SK-N-SH treated with all-trans-retinoic acid at 6 μM for 48 hours (cell line): ENCODE measurements around the gene SPATA6L.

ENCODE experiments used
- ATAC-seq: fragments of 200-7000 bp; cut with Tn5 transposase; 3 replicates; pipeline ENCODE4 v1.9.1; 2020; ENCODE audit warnings: mild to moderate bottlenecking, moderate library complexity
- ARNTL ChIP-seq: fragments of 450-650 bp; formaldehyde crosslinking; IDR thresholded peaks from 2 replicates; pipeline ENCODE4 v1.5.0; 2020; ENCODE audit warnings: low read depth, mild to moderate bottlenecking, moderate library complexity, borderline replicate concordance
- CREB5 ChIP-seq: fragments of 250-450 bp; sonication (Bioruptor Pico); IDR thresholded peaks from 2 replicates; pipeline ENCODE4 v1.5.1; 2020; ENCODE audit warnings: low read depth, mild to moderate bottlenecking, moderate library complexity
- CSDC2 ChIP-seq: fragments of 250-450 bp; sonication (Bioruptor Pico); IDR thresholded peaks from 2 replicates; pipeline ENCODE4 v1.5.0; 2020; ENCODE audit warnings: mild to moderate bottlenecking, moderate library complexity
- CSRNP3 ChIP-seq: fragments of 250-450 bp; sonication (Bioruptor Pico); IDR thresholded peaks from 2 replicates; pipeline ENCODE4 v1.5.1; 2021; ENCODE audit warnings: mild to moderate bottlenecking, moderate library complexity
- ESRRG ChIP-seq: fragments of 250-450 bp; sonication (Bioruptor Pico); IDR thresholded peaks from 2 replicates; pipeline ENCODE4 v1.6.1; 2021; ENCODE audit warnings: mild to moderate bottlenecking
- GLIS3 ChIP-seq: fragments of 250-450 bp; sonication (Bioruptor Pico); IDR thresholded peaks from 2 replicates; pipeline ENCODE4 v1.5.0; 2020; ENCODE audit warnings: mild to moderate bottlenecking, moderate library complexity
- OSR1 ChIP-seq: fragments of 250-450 bp; sonication (Bioruptor Pico); IDR thresholded peaks from 2 replicates; pipeline ENCODE4 v1.8.0; 2022; ENCODE audit warnings: moderate library complexity, mild to moderate bottlenecking, inconsistent platforms
- PPARA ChIP-seq: fragments of 250-450 bp; sonication (Bioruptor Pico); IDR thresholded peaks from 2 replicates; pipeline ENCODE4 v1.5.0; 2020; ENCODE audit warnings: mild to moderate bottlenecking, borderline replicate concordance
- SNAI2 ChIP-seq: fragments of 250-450 bp; sonication (Bioruptor Pico); IDR thresholded peaks from 2 replicates; pipeline ENCODE4 v1.5.0; 2020; ENCODE audit warnings: mild to moderate bottlenecking, moderate library complexity
- TCF4 ChIP-seq: fragments of 250-450 bp; sonication (Bioruptor Pico); IDR thresholded peaks from 2 replicates; pipeline ENCODE4 v1.8.0; 2021; ENCODE audit warnings: mild to moderate bottlenecking, moderate library complexity, borderline replicate concordance
- TOX ChIP-seq: fragments of 250-450 bp; sonication (Bioruptor Pico); IDR thresholded peaks from 2 replicates; pipeline ENCODE4 v1.8.0; 2021; ENCODE audit warnings: mild to moderate bottlenecking, moderate library complexity, borderline replicate concordance
- ZC3H10 ChIP-seq: fragments of 250-450 bp; sonication (Bioruptor Pico); IDR thresholded peaks from 2 replicates; pipeline ENCODE4 v1.5.1; 2021; ENCODE audit warnings: mild to moderate bottlenecking, moderate library complexity
- ZFP30 ChIP-seq: fragments of 450-650 bp; formaldehyde crosslinking; IDR thresholded peaks from 2 replicates; pipeline ENCODE4 v1.5.0; 2022; ENCODE audit warnings: mild to moderate bottlenecking, moderate library complexity
- ZNF565 ChIP-seq: fragments of 450-650 bp; formaldehyde crosslinking; conservative IDR thresholded peaks from 2 replicates; pipeline ENCODE4 v1.5.0; 2020; ENCODE audit warnings: low read depth, mild to moderate bottlenecking, moderate library complexity
- ZNF70 ChIP-seq: fragments of 450-650 bp; formaldehyde crosslinking; IDR thresholded peaks from 2 replicates; pipeline ENCODE4 v1.5.0; 2020; ENCODE audit warnings: mild to moderate bottlenecking, moderate library complexity
- ZNF8 ChIP-seq: fragments of 450-650 bp; formaldehyde crosslinking; IDR thresholded peaks from 2 replicates; pipeline ENCODE4 v1.5.0; 2020; ENCODE audit warnings: mild to moderate bottlenecking, moderate library complexity
- TF ChIP-seq, protein P1 (sequence below): fragments of 250-450 bp; sonication (Bioruptor Pico); IDR thresholded peaks from 2 replicates; pipeline ENCODE4 v1.8.0; 2020; ENCODE audit warnings: mild to moderate bottlenecking, moderate library complexity, borderline replicate concordance
- TF ChIP-seq, protein P2 (sequence below): fragments of 250-450 bp; sonication (Bioruptor Pico); IDR thresholded peaks from 2 replicates; pipeline ENCODE4 v1.5.0; 2020; ENCODE audit warnings: mild to moderate bottlenecking, moderate library complexity

The SPATA6L gene

DNA sequence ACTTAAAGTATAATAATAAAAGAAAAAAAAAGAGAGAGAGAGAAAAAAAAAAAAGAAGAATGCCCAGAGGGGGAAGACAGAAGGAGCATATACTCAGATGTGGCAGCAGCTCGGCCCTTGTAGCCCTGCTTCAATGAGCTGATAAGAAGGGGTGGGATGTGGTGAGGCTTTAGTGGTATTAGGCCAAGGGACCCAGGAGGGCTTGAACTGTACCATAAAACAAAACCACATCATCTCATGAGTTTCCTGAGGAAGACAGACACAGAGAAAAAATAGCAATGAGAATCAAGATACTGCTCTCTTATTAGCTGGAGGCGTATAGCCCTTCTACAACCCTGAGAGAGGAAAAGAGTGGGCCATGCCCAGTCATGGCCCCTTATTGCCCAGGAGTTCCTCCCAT lies 103.2 kb downstream of the SPATA6L start:
- ATAC-seq = no peak
- TF ChIP-seq TOX (CRISPR knock-in tag) (no peak), CREB5 (CRISPR knock-in tag) (no peak), PPARA (CRISPR knock-in tag) (no peak), ZNF70 (CRISPR knock-in tag) (no peak), GLIS3 (CRISPR knock-in tag) (no peak), ZNF8 (CRISPR knock-in tag) (no peak)

- ATAC-seq = no peak
- TF ChIP-seq, protein P1, sequence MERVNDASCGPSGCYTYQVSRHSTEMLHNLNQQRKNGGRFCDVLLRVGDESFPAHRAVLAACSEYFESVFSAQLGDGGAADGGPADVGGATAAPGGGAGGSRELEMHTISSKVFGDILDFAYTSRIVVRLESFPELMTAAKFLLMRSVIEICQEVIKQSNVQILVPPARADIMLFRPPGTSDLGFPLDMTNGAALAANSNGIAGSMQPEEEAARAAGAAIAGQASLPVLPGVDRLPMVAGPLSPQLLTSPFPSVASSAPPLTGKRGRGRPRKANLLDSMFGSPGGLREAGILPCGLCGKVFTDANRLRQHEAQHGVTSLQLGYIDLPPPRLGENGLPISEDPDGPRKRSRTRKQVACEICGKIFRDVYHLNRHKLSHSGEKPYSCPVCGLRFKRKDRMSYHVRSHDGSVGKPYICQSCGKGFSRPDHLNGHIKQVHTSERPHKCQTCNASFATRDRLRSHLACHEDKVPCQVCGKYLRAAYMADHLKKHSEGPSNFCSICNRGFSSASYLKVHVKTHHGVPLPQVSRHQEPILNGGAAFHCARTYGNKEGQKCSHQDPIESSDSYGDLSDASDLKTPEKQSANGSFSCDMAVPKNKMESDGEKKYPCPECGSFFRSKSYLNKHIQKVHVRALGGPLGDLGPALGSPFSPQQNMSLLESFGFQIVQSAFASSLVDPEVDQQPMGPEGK (CRISPR knock-in tag) = no peak
- TF ChIP-seq, all 23 proteins: peak for 0
Observed at GRCh38 chr9:4559261-4560182, 106.8 kb downstream of the SPATA6L start.

- TF ChIP-seq ZFP30 (CRISPR knock-in tag) = no peak
- no peak for TF ChIP-seq ESRRG
- no peak for TF ChIP-seq PPARA (CRISPR knock-in tag)
- no peak for TF ChIP-seq OSR1 (CRISPR knock-in tag)
- TF ChIP-seq, protein P2, sequence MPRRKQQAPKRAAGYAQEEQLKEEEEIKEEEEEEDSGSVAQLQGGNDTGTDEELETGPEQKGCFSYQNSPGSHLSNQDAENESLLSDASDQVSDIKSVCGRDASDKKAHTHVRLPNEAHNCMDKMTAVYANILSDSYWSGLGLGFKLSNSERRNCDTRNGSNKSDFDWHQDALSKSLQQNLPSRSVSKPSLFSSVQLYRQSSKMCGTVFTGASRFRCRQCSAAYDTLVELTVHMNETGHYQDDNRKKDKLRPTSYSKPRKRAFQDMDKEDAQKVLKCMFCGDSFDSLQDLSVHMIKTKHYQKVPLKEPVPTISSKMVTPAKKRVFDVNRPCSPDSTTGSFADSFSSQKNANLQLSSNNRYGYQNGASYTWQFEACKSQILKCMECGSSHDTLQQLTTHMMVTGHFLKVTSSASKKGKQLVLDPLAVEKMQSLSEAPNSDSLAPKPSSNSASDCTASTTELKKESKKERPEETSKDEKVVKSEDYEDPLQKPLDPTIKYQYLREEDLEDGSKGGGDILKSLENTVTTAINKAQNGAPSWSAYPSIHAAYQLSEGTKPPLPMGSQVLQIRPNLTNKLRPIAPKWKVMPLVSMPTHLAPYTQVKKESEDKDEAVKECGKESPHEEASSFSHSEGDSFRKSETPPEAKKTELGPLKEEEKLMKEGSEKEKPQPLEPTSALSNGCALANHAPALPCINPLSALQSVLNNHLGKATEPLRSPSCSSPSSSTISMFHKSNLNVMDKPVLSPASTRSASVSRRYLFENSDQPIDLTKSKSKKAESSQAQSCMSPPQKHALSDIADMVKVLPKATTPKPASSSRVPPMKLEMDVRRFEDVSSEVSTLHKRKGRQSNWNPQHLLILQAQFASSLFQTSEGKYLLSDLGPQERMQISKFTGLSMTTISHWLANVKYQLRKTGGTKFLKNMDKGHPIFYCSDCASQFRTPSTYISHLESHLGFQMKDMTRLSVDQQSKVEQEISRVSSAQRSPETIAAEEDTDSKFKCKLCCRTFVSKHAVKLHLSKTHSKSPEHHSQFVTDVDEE (CRISPR knock-in tag) = no peak
- TF ChIP-seq ZNF565 = no peak
- TF ChIP-seq TCF4 (CRISPR knock-in tag) = no peak
- no peak for TF ChIP-seq GLIS3 (CRISPR knock-in tag)
- TF ChIP-seq ARNTL = no peak
- no peak for TF ChIP-seq SNAI2 (CRISPR knock-in tag)
- TF ChIP-seq, protein P1 (CRISPR knock-in tag) = no peak
- TF ChIP-seq ZNF8 (CRISPR knock-in tag) = no peak
- TF ChIP-seq CSDC2 (CRISPR knock-in tag) = no peak
- TF ChIP-seq ZNF70 (CRISPR knock-in tag) = no peak
- TF ChIP-seq ZC3H10 = no peak
- no peak for TF ChIP-seq CREB5 (CRISPR knock-in tag)
- ATAC-seq = no peak
Observed at GRCh38 chr9:4558371-4558998, 107.8 kb downstream of the SPATA6L start.

- ATAC-seq = no peak
- TF ChIP-seq OSR1 (CRISPR knock-in tag) (no peak), ZNF8 (CRISPR knock-in tag) (no peak), ZNF565 (no peak), ZFP30 (CRISPR knock-in tag) (no peak), PPARA (CRISPR knock-in tag) (no peak), TCF4 (CRISPR knock-in tag) (no peak), CSRNP3 (CRISPR knock-in tag) (no peak), ESRRG (no peak)
- TF ChIP-seq, protein P1 (CRISPR knock-in tag) = no peak
- TF ChIP-seq, all 23 proteins: peak for 0
Observed at GRCh38 chr9:4555236-4555635, 111.0 kb downstream of the SPATA6L start.
